Dendritic cell treated with granulocyte-macrophage colony-stimulating factor and Interleukin-4, amounts not matched to agents 40 ng/mL and 50 ng/mL, for 4 days (primary cell): ENCODE data around the gene DDOST.

Experiments
- H3K27ac Mint-ChIP-seq: one replicate; pipeline ENCODE4 v1.8.0; 2022; ENCODE audit warnings: mild to moderate bottlenecking, mixed read lengths
- H3K27me3 Mint-ChIP-seq: one replicate; pipeline ENCODE4 v1.8.0; 2022; ENCODE audit warnings: mild to moderate bottlenecking, mixed read lengths
- H3K36me3 Mint-ChIP-seq: one replicate; pipeline ENCODE4 v1.8.0; 2022; ENCODE audit warnings: low read depth, mixed read lengths
- H3K4me1 Mint-ChIP-seq: one replicate; pipeline ENCODE4 v1.8.0; 2022; ENCODE audit warnings: low read depth, mixed read lengths
- H3K4me3 Mint-ChIP-seq: one replicate; pipeline ENCODE4 v1.8.0; 2022; ENCODE audit warnings: mild to moderate bottlenecking, moderate library complexity, mixed read lengths
- H3K9me3 Mint-ChIP-seq: one replicate; pipeline ENCODE4 v1.8.0; 2022; ENCODE audit warnings: mixed read lengths
- intact Hi-C: fragments of 100-400 bp; cut with micrococcal nuclease; formaldehyde crosslinking; loops from one replicate; pipeline ENCODE4 v1.15.0; 2022

DDOST gene

DNA sequence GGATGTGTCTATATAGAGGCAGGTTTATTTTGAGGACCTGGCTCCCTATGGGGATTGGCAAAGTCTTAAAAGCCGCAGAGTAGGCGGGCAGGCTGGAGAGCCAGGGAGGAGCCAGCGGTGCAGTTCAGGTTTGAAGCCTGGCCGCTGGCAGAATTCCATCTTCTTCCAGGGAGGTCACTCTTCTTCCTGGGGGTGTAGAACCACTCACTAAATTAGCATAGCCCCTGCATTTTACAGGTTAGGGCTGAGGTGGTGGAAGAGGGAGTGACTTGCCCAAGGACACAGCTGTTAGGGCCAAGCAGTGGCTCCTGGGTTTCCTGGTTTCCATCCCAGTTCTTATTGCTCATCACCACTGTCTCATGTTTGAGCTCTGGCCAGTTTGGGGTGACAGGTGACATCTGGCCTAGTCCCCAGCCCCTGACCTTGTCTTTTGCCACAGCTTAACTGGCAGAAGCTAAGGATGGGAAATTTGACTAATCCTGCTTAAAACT, 26.5 kb downstream of the DDOST start:
- peak overlapping the region; percentile 81 for H3K4me3 Mint-ChIP-seq
- intact Hi-C loops: no loop called here

GRCh38 chr1:20634065-20634593, 27.0 kb downstream of the DDOST start:
- Mint-ChIP-seq H3K4me1 (peaks cover 9% of the 10 kb centered on the region), H3K36me3 (peaks cover 29% of the 10 kb centered on the region), H3K9me3 (peaks cover 3% of the 10 kb centered on the region), H3K4me3 (peak overlapping the region; percentile 81), H3K27me3 (peaks cover 4% of the 10 kb centered on the region), H3K27ac (peak overlapping the region; percentile 67)
- intact Hi-C loops: no loop called here

More for the DNA sequence above, 26.5 kb downstream of the DDOST start:
- no peaks in the 10 kb centered on the region for H3K9me3 Mint-ChIP-seq
- H3K27me3 Mint-ChIP-seq: peaks cover 4% of the 10 kb centered on the region
- H3K36me3 Mint-ChIP-seq: peaks cover 34% of the 10 kb centered on the region
- no peak overlapping the region for H3K27ac Mint-ChIP-seq
- H3K4me1 Mint-ChIP-seq: peaks cover 9% of the 10 kb centered on the region

- peak within 1 kb of the TSS; percentile 67 for H3K27ac Mint-ChIP-seq
- intact Hi-C loops: loop anchor here (1.0 kb wide), 1 partner anchor 58 kb away; no protein-coding TSS in a partner anchor
These were observed 27.7 kb downstream of the DDOST start, which contains the start of gene PINK1 for GRCh38 chr1:20633190-20634064. Gene PINK1, plus strand, starts transcription at chr1:20633458. Its CDS starts 91 bp downstream, at chr1:20633549.

DNA sequence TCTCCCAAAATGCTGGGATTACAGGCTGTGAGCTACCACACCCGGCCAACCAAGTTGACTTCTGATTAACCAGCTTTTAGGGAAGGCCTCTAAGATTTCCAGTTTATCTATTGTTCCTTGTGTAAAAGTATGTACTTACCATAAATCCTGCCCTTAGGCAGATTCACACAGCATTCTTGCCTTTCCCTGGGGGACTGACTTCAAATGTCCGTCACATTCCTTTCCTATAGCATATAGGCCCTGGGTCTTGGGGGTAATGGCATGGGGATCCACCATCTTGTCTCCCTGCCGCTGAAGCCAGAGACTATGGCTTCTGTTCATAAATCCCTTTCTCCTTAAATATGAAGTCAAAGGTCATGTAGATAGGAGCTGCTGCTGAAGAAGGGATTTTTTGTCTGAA, 28.8 kb downstream of the DDOST start:
- peaks cover 9% of the 10 kb centered on the region for H3K4me1 Mint-ChIP-seq
- intact Hi-C loops: no loop called here
- no peak overlapping the region for H3K4me3 Mint-ChIP-seq
- H3K36me3 Mint-ChIP-seq: peaks cover 12% of the 10 kb centered on the region
- peaks cover 8% of the 10 kb centered on the region for H3K9me3 Mint-ChIP-seq
- no peak overlapping the region for H3K27ac Mint-ChIP-seq
- peaks cover 4% of the 10 kb centered on the region for H3K27me3 Mint-ChIP-seq

More at GRCh38 chr1:20633190-20634064, 27.7 kb downstream of the DDOST start, which contains the start of gene PINK1:
- peaks cover 8% of the 10 kb centered on the region for H3K9me3 Mint-ChIP-seq
- H3K27me3 Mint-ChIP-seq: peaks cover 4% of the 10 kb centered on the region
- peaks cover 22% of the 10 kb centered on the region for H3K36me3 Mint-ChIP-seq
- peak within 1 kb of the TSS; percentile 81 for H3K4me3 Mint-ChIP-seq
- H3K4me1 Mint-ChIP-seq: peaks cover 9% of the 10 kb centered on the region

- Mint-ChIP-seq H3K27ac (no peak overlapping the region), H3K36me3 (no peaks in the 10 kb centered on the region), H3K27me3 (peaks cover 4% of the 10 kb centered on the region), H3K9me3 (peaks cover 15% of the 10 kb centered on the region), H3K4me1 (peaks cover 9% of the 10 kb centered on the region), H3K4me3 (no peak overlapping the region)
- intact Hi-C loops: no loop called here
These were observed 30.4 kb downstream of the DDOST start for GRCh38 chr1:20630729-20631128.

- H3K4me1 Mint-ChIP-seq: no peaks in the 10 kb centered on the region
- no peak overlapping the region for H3K4me3 Mint-ChIP-seq
- no peak overlapping the region for H3K27ac Mint-ChIP-seq
- intact Hi-C loops: no loop called here
- H3K27me3 Mint-ChIP-seq: peaks cover 4% of the 10 kb centered on the region
- H3K36me3 Mint-ChIP-seq: no peaks in the 10 kb centered on the region
- peaks cover 15% of the 10 kb centered on the region for H3K9me3 Mint-ChIP-seq
These were observed 34.6 kb downstream of the DDOST start for GRCh38 chr1:20626524-20626923.

DNA sequence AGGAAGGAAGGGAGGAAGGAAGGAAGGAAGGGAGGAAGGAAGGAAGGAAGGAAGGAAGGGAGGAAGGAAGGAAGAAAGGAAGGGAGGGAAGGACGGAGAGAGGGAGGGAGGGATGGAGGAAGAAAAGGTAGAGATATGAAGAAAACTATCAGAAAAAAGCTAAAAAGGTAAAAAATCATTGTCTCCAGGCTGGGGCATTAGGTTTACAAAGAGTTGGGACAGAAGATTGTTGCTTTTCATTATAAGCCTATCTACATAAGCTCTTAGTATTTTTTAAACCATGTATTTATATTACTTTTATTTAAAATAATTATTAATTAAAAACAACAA, 35.1 kb downstream of the DDOST start:
- Mint-ChIP-seq H3K9me3 (peaks cover 15% of the 10 kb centered on the region), H3K36me3 (no peaks in the 10 kb centered on the region), H3K4me1 (no peaks in the 10 kb centered on the region), H3K4me3 (no peak overlapping the region), H3K27me3 (peaks cover 4% of the 10 kb centered on the region), H3K27ac (no peak overlapping the region)
- intact Hi-C loops: no loop called here

- no peak overlapping the region for H3K27ac Mint-ChIP-seq
These were observed 35.7 kb downstream of the DDOST start for GRCh38 chr1:20625176-20626097.

DNA sequence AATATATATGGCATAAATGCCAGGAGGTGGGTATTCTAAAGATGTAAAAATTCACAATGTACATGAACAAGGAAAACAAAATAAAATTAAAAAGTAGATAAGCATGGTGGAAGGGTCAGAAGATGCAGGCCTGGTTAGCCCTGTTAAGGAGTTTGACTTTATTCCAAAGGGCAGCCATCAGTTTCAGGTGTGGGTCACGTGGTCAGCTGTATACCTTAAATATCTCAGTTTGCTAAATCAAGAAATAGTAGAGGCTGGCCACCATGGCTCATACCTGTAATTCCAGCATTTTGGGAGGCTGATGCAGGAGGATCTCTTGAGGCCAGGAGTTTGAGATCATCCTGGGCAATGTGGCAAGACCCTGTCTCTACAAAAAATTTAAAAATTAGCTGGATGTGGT, 36.5 kb downstream of the DDOST start:
- Mint-ChIP-seq H3K36me3 (peaks cover 6% of the 10 kb centered on the region), H3K4me1 (no peaks in the 10 kb centered on the region), H3K9me3 (peaks cover 15% of the 10 kb centered on the region), H3K27me3 (no peaks in the 10 kb centered on the region), H3K27ac (no peak overlapping the region), H3K4me3 (no peak overlapping the region)
- intact Hi-C loops: no loop called here

More at GRCh38 chr1:20625176-20626097, 35.7 kb downstream of the DDOST start:
- Mint-ChIP-seq H3K4me1 (no peaks in the 10 kb centered on the region), H3K36me3 (no peaks in the 10 kb centered on the region), H3K9me3 (peaks cover 15% of the 10 kb centered on the region), H3K4me3 (no peak overlapping the region), H3K27me3 (peaks cover 2% of the 10 kb centered on the region)
- intact Hi-C loops: no loop called here

DNA sequence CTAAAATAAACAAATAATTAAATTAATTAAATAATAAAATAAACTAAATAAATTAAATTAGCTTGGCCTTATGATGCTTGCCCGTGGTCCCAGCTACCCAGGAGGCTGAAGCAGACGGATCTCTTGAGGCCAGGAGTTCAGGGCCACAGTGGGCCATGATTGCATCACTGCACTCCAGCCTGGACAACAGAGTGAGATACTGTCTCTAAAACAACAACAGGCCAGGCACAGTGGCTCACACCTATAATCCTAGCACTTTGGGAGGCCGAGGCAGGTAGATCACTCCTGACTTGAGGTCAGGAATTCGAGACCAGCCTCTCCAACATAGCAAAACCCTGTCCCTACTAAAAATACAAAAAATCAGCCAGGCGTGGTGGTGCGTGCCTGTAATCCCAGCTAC, 40.2 kb downstream of the DDOST start:
- no peak overlapping the region for H3K27ac Mint-ChIP-seq
- intact Hi-C loops: no loop called here
- H3K36me3 Mint-ChIP-seq: peaks cover 40% of the 10 kb centered on the region
- H3K4me1 Mint-ChIP-seq: no peaks in the 10 kb centered on the region
- no peaks in the 10 kb centered on the region for H3K27me3 Mint-ChIP-seq
- H3K4me3 Mint-ChIP-seq: no peak overlapping the region
- no peaks in the 10 kb centered on the region for H3K9me3 Mint-ChIP-seq

DNA sequence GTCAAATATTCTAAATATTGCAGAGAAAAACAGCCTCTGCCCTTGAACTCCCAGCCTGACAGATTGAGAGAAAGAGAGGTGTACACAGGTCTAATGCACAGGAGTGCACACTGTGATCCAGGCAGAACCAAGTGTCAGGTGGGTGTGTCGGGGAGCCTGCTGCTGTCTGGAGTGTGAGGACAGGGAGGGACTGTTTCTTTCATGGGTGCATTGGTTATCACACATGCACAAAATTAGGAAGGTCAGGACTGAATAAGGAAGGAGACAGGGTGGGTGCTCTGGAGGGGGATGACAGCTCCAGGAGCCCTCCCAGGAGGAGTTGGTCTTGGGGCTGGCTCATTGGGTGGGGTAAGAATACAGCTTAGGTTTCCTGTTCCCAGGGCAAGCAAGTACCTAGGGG, 41.2 kb downstream of the DDOST start:
- H3K4me1 Mint-ChIP-seq: no peaks in the 10 kb centered on the region
- no peak overlapping the region for H3K27ac Mint-ChIP-seq

GRCh38 chr1:20618550-20618949, 42.6 kb downstream of the DDOST start:
- Mint-ChIP-seq H3K4me1 (no peaks in the 10 kb centered on the region), H3K9me3 (no peaks in the 10 kb centered on the region), H3K27me3 (no peaks in the 10 kb centered on the region), H3K4me3 (no peak overlapping the region), H3K36me3 (peaks cover 62% of the 10 kb centered on the region), H3K27ac (no peak overlapping the region)
- intact Hi-C loops: no loop called here

More for the DNA sequence above, 41.2 kb downstream of the DDOST start:
- intact Hi-C loops: no loop called here
- Mint-ChIP-seq H3K9me3 (no peaks in the 10 kb centered on the region), H3K27me3 (no peaks in the 10 kb centered on the region), H3K36me3 (peaks cover 49% of the 10 kb centered on the region), H3K4me3 (no peak overlapping the region)

- intact Hi-C loops: no loop called here
- peaks cover 76% of the 10 kb centered on the region for H3K36me3 Mint-ChIP-seq
- no peak overlapping the region for H3K27ac Mint-ChIP-seq
- H3K27me3 Mint-ChIP-seq: no peaks in the 10 kb centered on the region
- H3K4me3 Mint-ChIP-seq: no peak overlapping the region
- H3K4me1 Mint-ChIP-seq: no peaks in the 10 kb centered on the region
- no peaks in the 10 kb centered on the region for H3K9me3 Mint-ChIP-seq
These were observed 44.2 kb downstream of the DDOST start for GRCh38 chr1:20616847-20617487.
